Measurements from ENCODE around the gene SEMG2. TPM values are rescaled to one million over a fixed set of nuclear protein-coding genes. Genes with fewer than 3 reads are reported as not detected.

The SEMG2 gene
- total RNA-seq, 2 experiments from 2014 or later, result not detected

Other genes starting within 250 kb of the SEMG2 start
- gene KCNS1, start 120.2 kb upstream of the SEMG2 start, total RNA-seq, result under 1 TPM; 0.13 TPM
- under 1 TPM; 0.63 to 0.73 TPM for gene WFDC5, start 106.2 kb upstream of the SEMG2 start, total RNA-seq
- gene WFDC12, start 96.9 kb upstream of the SEMG2 start, total RNA-seq, result not detected
- gene PI3, start 46.5 kb upstream of the SEMG2 start, total RNA-seq, result not detected
- gene SEMG1, start 14.3 kb upstream of the SEMG2 start, total RNA-seq, result not detected
- gene SLPI, start 33.2 kb downstream of the SEMG2 start, total RNA-seq, result under 1 TPM; 0.40 to 0.45 TPM
- not detected for gene RBPJL, start 85.5 kb downstream of the SEMG2 start, total RNA-seq
- 1 to 10 TPM in 1 of 2 experiments, under 1 TPM in 1; 0.83 to 1.5 TPM for gene MATN4, start 86.9 kb downstream of the SEMG2 start, total RNA-seq
- gene SDC4, start 127.1 kb downstream of the SEMG2 start, total RNA-seq, result 10 to 100 TPM; 28.1 to 28.3 TPM
- gene SYS1, start 141.8 kb downstream of the SEMG2 start, total RNA-seq, result 10 to 100 TPM; 22.1 to 24.2 TPM
- gene TP53TG5, start 157.0 kb downstream of the SEMG2 start, total RNA-seq, result not detected
- gene DBNDD2, start 186.9 kb downstream of the SEMG2 start, total RNA-seq, result 10 to 100 TPM; 11.4 to 13.1 TPM
- gene PIGT, start 194.8 kb downstream of the SEMG2 start, total RNA-seq, result 10 to 100 TPM; 52.4 to 53.0 TPM
- gene WFDC2, start 248.4 kb downstream of the SEMG2 start, total RNA-seq, result not detected